HG03175 (cell line): ENCODE measurements around the gene TULP4.
"Not testable (repeated sequence)": the region's sequence is repeated elsewhere in the genome, so short reads cannot be mapped to it uniquely, and the experiment has no call there.

Source experiments
- ATAC-seq: cut with Tn5 transposase; IDR thresholded peaks from one replicate; pipeline ENCODE4 v1.9.1; 2021; ENCODE audit warnings: mild to moderate bottlenecking, moderate library complexity; ENCODE audit not compliant: unreplicated experiment

The TULP4 gene

GRCh38 chr6:158545043-158545966 lies 233.0 kb downstream of the TULP4 start:
- ATAC-seq: no peak

- no peak for ATAC-seq
These were observed 236.3 kb downstream of the TULP4 start for GRCh38 chr6:158548418-158549161.

DNA sequence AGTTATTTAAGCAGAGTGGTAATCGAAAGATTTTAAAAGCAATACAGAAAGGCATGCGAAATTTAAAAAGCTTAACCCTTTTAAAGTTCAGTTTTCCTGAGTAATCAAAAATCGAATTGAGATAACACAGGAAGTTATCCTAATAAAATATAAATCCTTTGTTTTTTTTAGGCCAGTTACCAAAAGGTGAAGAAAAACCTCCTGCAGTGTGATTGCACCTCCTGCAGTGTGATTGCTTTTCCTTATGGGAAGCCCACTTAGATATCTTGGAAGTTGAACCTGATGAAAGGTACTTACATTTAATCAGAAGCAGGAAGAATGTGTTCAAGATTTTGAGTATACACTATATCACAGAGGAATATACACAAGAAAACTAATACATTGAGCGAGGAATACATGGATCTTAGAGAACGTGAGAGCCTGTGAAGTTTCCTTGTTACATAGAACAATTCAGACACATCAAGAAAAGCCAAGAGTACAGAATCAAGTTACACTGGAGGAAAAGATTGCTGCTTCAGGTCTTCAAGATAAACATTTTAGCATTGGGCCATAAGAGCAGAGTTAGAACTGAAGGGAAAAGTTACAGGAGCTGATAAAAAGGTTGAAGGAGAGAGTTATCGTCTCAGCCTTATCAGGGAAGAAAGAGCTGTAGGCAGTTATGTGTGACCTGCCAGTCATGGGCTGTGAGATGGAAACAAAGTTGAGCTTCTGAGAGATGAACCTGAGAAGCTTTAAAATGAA lies 240.0 kb downstream of the TULP4 start:
- ATAC-seq: no peak

DNA sequence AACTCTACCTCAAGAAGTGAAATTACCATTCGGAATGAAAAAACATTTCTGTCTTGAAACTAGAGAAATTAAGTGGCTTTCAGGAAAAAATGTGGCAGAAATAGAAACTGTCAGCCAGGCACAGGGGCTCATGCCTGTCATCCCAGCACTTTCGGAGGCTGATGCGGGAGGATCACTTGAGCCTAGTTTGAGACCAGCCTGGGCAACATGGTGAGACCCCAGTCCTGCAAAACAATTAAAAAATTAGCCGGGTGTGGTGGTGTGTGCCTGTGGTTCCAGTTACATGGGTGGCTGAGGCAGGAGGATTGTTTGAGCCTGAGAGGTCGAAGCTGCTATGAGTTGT lies 240.5 kb downstream of the TULP4 start:
- no peak for ATAC-seq

DNA sequence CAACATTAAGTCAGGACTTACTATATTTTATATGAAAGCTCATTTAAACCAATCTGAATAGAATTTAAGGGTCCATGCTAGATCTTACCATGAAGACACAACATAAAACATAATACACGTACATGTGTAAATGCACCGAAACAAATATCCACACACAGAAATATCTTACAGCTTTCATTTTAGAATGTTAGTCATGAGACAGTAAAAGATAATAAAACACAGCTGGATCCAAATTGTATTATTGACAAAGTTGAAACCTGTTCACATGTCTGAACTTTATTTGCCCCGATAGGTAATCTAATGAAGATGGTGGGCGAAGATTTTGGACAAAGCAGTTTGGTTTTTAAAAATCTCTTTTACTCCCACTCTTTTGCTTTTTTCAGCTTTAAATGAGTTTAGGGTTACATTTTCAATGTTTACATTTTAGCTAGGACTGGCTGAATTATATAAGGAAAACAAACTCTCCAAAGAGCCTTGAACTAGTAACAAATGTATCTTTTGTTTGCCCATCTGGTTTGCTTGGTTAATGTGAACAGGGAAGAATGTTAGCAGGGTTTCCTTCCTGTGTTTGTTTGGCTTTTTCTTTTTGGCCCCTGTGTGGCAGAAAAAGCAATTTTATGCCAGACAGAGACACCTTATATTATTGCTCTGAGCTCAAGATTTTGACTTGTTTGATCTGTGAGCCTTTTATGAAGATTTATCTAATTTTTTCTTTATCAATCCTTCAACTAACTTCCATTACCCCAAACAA lies 242.5 kb downstream of the TULP4 start:
- no peak for ATAC-seq

DNA sequence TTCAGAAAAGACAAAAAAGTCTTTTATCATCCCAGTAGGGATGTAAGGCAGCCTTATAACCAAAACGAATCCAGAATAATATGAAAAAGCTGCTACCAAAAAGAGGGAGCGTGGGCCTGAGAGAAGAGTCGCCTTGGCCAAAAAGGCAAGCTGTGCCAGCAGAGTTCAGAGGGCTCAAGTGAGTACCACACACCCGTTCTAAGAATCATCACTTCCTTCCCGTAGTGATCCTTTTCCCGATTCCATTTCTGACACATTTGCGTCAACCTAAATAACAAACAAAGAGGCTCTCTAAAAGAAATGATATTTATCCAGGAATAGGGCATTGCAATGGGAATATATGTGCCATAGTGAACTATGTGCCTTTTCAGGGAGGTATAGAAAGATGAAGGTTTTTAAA lies 243.8 kb downstream of the TULP4 start:
- no peak for ATAC-seq

DNA sequence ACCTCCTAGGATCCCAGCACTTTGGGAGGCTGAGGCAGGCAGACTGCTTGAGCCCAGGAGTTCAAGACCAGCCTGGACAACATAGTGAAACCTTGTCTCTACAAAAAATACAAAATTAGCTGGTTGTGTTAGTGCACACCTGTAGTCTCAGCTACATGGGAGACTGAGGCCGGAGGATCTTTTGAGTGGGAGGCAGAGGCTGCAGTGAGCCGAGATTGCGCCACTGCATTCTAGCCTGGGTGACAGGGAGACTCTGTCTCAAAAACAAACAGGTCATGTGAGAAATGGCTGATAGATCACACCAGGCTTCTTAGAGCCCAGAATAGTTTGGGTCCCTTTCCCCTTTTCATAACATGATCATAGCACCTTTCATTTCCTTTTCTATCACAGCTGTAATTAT lies 244.8 kb downstream of the TULP4 start:
- ATAC-seq: not testable (repeated sequence)

DNA sequence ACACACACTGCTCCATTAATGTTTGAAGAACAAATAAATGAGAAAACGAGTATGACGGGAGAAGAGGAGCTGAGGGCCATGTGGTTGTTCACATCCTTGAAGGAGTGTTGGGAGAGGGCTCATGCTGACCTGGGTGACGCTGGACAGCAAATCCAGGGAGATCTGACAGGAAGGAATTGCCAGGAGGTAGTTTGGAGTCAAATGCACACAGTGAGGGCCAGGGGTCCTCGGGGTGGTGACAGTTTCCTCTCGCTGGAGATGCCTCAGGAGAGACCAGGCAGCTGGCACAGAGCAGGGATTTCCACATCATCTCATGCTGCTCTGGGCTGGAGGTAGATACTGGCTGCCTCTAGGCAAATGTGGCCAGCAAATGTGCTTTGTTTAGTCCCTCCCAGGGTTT lies 245.7 kb downstream of the TULP4 start:
- no peak for ATAC-seq

- ATAC-seq: no peak
These were observed 246.4 kb downstream of the TULP4 start for GRCh38 chr6:158558415-158559306.

DNA sequence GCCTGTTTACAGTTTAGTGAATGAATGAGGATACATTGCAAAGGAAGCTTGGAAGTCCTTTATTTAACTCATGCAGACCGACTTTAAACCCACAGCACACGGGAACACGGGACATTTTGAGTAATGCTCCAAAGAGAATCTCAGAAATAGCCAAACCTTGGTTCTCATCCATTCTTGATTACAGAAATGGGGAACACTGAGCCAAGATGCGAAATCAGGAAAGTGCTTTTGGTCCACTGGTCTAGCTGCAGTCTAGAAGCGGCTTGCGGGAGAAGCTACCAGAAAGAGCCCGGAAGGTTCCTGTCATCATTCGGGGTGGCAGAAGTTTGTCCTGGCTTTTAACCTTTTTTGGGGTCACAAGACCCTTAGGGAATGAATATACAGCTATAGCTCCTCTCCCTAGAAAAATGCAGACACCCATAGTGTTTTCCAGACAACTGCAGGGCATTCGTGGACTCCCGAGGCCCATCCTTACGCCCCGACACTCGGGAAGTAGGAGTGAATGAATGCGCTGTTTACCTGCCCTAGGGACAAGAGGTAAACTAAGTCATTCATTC lies 247.2 kb downstream of the TULP4 start:
- no peak for ATAC-seq

- ATAC-seq: peak; percentile 91
These were observed 247.9 kb downstream of the TULP4 start, which contains the start of gene TMEM181 for GRCh38 chr6:158559895-158560835. TSS of gene TMEM181 (plus strand) at chr6:158560091. CDS start at chr6:158560225, 134 bp downstream.

DNA sequence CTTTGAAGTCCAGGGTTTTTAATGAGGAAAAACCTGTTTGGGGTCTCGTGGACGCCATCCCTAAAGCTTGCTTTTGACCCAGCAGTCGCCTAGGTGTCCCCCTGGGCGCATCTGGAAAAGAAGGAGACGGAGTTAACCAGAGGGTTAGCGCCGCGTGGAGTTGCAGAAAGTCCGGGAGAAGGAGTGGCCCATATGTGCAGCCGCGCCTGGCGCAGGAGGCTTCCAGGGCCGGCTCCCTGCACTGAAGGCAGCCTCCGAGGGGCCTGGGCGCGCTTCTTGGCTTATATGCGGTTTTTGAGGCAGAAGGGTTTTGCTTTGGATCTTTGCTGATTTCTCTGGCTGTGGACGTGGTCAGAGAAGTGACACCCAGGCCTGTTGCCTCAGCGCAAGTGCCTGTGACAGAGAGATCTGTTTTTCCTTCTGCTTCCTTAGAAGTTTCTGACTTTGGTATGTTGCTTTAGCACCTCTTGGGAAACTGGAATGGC lies 248.6 kb downstream of the TULP4 start:
- ATAC-seq: no peak
